Bone marrow (tissue), 2 donors: ENCODE data around the gene PLCG2.
"Not testable (repeated sequence)": the region's sequence is repeated elsewhere in the genome, so short reads cannot be mapped to it uniquely, and the experiment has no call there.

Experiments
- DNase-seq, 2 donors: peaks; one replicate each; lab custom pipeline; 2025; lab: John Stamatoyannopoulos, UW

The PLCG2 gene

GRCh38 chr16:81778861-81779535 is at the start of gene PLCG2:
Gene PLCG2, plus strand, starts transcription at chr16:81779291. Its CDS starts 6,699 bp downstream, at chr16:81785990.
- DNase-seq: peak; percentile 32 to 57

- no peak for DNase-seq
These were observed 49.6 kb upstream of the PLCG2 start for GRCh38 chr16:81729451-81729850.

GRCh38 chr16:81730090-81731051 is 48.7 kb upstream of the PLCG2 start:
- DNase-seq: peak; percentile 27 to 47

- no peak for DNase-seq
These were observed 47.4 kb upstream of the PLCG2 start for GRCh38 chr16:81731649-81732048.

- DNase-seq: no peak
These were observed 46.4 kb upstream of the PLCG2 start for GRCh38 chr16:81732699-81733098.

- DNase-seq: no peak
These were observed 45.8 kb upstream of the PLCG2 start for GRCh38 chr16:81733295-81733694.

- no peak for DNase-seq
These were observed 44.3 kb upstream of the PLCG2 start for GRCh38 chr16:81734632-81735434.

GRCh38 chr16:81737885-81738536 is 41.1 kb upstream of the PLCG2 start:
- DNase-seq: peak; percentile 46 to 65

GRCh38 chr16:81738783-81739496 is 40.2 kb upstream of the PLCG2 start:
- DNase-seq: peak; percentile 28 to 94

- DNase-seq: no peak
These were observed 39.6 kb upstream of the PLCG2 start for GRCh38 chr16:81739503-81739902.

- DNase-seq: no peak
These were observed 38.9 kb upstream of the PLCG2 start for GRCh38 chr16:81740169-81740568.

GRCh38 chr16:81741430-81741770 is 37.7 kb upstream of the PLCG2 start:
- not testable (repeated sequence) for DNase-seq

GRCh38 chr16:81744385-81744784 is 34.7 kb upstream of the PLCG2 start:
- DNase-seq: no peak

- no peak for DNase-seq
These were observed 34.2 kb upstream of the PLCG2 start for GRCh38 chr16:81744911-81745310.

- peak; percentile 26 to 33 for DNase-seq
These were observed 33.2 kb upstream of the PLCG2 start for GRCh38 chr16:81745704-81746558.

GRCh38 chr16:81746566-81746965 is 32.5 kb upstream of the PLCG2 start:
- no peak for DNase-seq

- no peak for DNase-seq
These were observed 30.5 kb upstream of the PLCG2 start for GRCh38 chr16:81748476-81749198.

GRCh38 chr16:81752225-81752875 is 26.7 kb upstream of the PLCG2 start:
- DNase-seq: peak; percentile 51 to 91

- DNase-seq: no peak
These were observed 26.2 kb upstream of the PLCG2 start for GRCh38 chr16:81752876-81753227.
